ENCODE results near the gene PCDHGA1.

PCDHGA1 gene

GRCh38 chr5:141543053-141543452, 212.7 kb downstream of the PCDHGA1 start:
- Histone ChIP-seq H3K9me3 (ENCODE audit: control insufficient read depth, insufficient read depth, low read length) (peaks cover 6% of the 10 kb centered on the region; the same call in 1 of the 2 replicates), H4K20me1 (ENCODE audit: control insufficient read depth, insufficient read depth, low read depth, low read length) (no peaks in the 10 kb centered on the region), H3K36me3 (ENCODE audit: control insufficient read depth, low read length) (peaks cover 37% of the 10 kb centered on the region)

DNA sequence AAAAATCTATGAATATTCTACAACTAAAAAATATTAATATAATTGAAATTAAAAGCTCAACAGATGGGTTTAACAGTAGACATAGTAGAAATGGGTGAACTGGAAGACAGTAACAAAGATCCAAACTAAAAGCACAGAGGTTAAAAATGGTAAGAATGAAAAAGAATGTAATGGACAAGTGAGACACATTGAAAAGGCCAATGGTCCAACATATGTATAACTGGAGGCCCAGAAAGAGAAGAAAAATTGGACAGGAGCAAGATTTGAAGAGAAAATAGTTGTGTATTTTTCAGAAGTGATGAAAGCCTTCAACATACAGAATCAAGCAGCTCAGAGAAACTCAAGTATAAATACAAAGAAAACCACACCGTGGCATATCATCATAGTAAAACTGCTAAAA, 217.2 kb downstream of the PCDHGA1 start:
- Histone ChIP-seq H3K4me3 (ENCODE audit: low read length) (no peak overlapping the region), H3K27me3 (ENCODE audit: control insufficient read depth, low read length) (no peaks in the 10 kb centered on the region), H3K9me3 (ENCODE audit: control insufficient read depth, insufficient read depth, low read length) (peaks cover 11% of the 10 kb centered on the region; the same call in 1 of the 2 replicates), H3K4me2 (ENCODE audit: low read length) (no peak overlapping the region), H4K20me1 (ENCODE audit: control insufficient read depth, insufficient read depth, low read depth, low read length) (no peaks in the 10 kb centered on the region), H3K36me3 (ENCODE audit: control insufficient read depth, low read length) (peaks cover 51% of the 10 kb centered on the region), H3K27ac (ENCODE audit: low read depth, low read length) (no peak overlapping the region), H3F3A (ENCODE audit: control insufficient read depth, insufficient read depth) (no peaks in the 10 kb centered on the region), H3K4me1 (ENCODE audit: control insufficient read depth, low read length) (peaks cover 26% of the 10 kb centered on the region), H3K9me2 (replicated peaks; ENCODE audit: control insufficient read depth, low read length) (no peaks in the 10 kb centered on the region), H3K79me2 (ENCODE audit: control insufficient read depth, low read length) (peaks cover 3% of the 10 kb centered on the region; the same call in 1 of the 2 replicates)
- TF ChIP-seq EZH2phosphoT487 (IDR thresholded peaks at IDR 0.05; ENCODE audit: borderline replicate concordance, low read length) (no peak), CTCF (IDR thresholded peaks at IDR 0.05; ENCODE audit: low read depth, low read length, poor library complexity, severe bottlenecking) (no peak)

More at GRCh38 chr5:141543053-141543452, 212.7 kb downstream of the PCDHGA1 start:
- no peaks in the 10 kb centered on the region for H3K27me3 ChIP-seq (ENCODE audit: control insufficient read depth, low read length)
- TF ChIP-seq EZH2phosphoT487 (IDR thresholded peaks at IDR 0.05; ENCODE audit: borderline replicate concordance, low read length) (no peak), CTCF (IDR thresholded peaks at IDR 0.05; ENCODE audit: low read depth, low read length, poor library complexity, severe bottlenecking) (no peak)
- no peaks in the 10 kb centered on the region for H3K79me2 ChIP-seq (ENCODE audit: control insufficient read depth, low read length)
- H3K4me1 ChIP-seq (ENCODE audit: control insufficient read depth, low read length): peaks cover 5% of the 10 kb centered on the region
- no peak overlapping the region for H3K4me2 ChIP-seq (ENCODE audit: low read length)
- no peaks in the 10 kb centered on the region for H3K9me2 ChIP-seq (replicated peaks; ENCODE audit: control insufficient read depth, low read length)
- no peak overlapping the region for H3K4me3 ChIP-seq (ENCODE audit: low read length)
- H3K27ac ChIP-seq (ENCODE audit: low read depth, low read length): no peak overlapping the region
- H3F3A ChIP-seq (ENCODE audit: control insufficient read depth, insufficient read depth): no peaks in the 10 kb centered on the region

DNA sequence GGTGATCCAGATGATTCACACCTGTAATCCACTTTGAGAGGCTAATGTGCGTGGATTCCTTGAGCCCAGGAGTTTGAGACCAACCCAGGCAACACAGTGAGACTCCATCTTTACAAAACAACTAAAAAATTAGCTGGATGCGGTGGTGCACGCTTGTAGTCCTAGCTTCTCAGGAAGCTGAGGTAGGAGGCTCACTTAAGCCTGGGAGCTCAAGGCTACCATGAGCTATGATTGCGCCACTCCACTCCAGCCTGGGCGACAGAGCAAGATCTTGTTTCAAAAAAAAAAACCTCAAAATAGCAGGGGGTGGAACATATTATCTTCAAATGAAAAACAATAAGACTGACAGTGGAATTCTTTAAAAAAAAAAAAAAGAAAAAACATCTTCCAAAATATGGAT, 217.6 kb downstream of the PCDHGA1 start:
- Histone ChIP-seq H3K9me2 (replicated peaks; ENCODE audit: control insufficient read depth, low read length) (no peaks in the 10 kb centered on the region), H3K4me1 (ENCODE audit: control insufficient read depth, low read length) (peaks cover 26% of the 10 kb centered on the region), H3K79me2 (ENCODE audit: control insufficient read depth, low read length) (peaks cover 3% of the 10 kb centered on the region; the same call in 1 of the 2 replicates), H3K4me3 (ENCODE audit: low read length) (no peak overlapping the region), H3K9me3 (ENCODE audit: control insufficient read depth, insufficient read depth, low read length) (peaks cover 11% of the 10 kb centered on the region; the same call in 1 of the 2 replicates), H4K20me1 (ENCODE audit: control insufficient read depth, insufficient read depth, low read depth, low read length) (no peaks in the 10 kb centered on the region), H3F3A (ENCODE audit: control insufficient read depth, insufficient read depth) (no peaks in the 10 kb centered on the region), H3K27ac (ENCODE audit: low read depth, low read length) (no peak overlapping the region), H3K36me3 (ENCODE audit: control insufficient read depth, low read length) (peaks cover 50% of the 10 kb centered on the region), H3K4me2 (ENCODE audit: low read length) (no peak overlapping the region), H3K27me3 (ENCODE audit: control insufficient read depth, low read length) (no peaks in the 10 kb centered on the region)
- no peak for TF ChIP-seq EZH2phosphoT487 (IDR thresholded peaks at IDR 0.05; ENCODE audit: borderline replicate concordance, low read length)
- TF ChIP-seq CTCF (IDR thresholded peaks at IDR 0.05; ENCODE audit: low read depth, low read length, poor library complexity, severe bottlenecking): no peak

Measured in DOHH2 (cell line).